Prostate gland (tissue), 2 donors: Measurements from ENCODE around the gene C16orf78. TPM values are rescaled to one million over a fixed set of nuclear protein-coding genes. Genes with fewer than 3 reads are reported as not detected.

Experiments used
- DNase-seq: peaks from one replicate; pipeline ENCODE4 v3.0.0-alpha.2; 2019; ENCODE audit warnings: low spot score
- H3K27ac ChIP-seq, 2 donors: fragments of 200-600 bp; sonication (generic); 2 replicates each; pipeline ENCODE4 v1.5.1; 2017 to 2019
- H3K27me3 ChIP-seq: fragments of 200-600 bp; sonication (generic); replicated peaks from 2 replicates; pipeline ENCODE4 v1.5.1; 2019; ENCODE audit not compliant: insufficient read depth
- H3K36me3 ChIP-seq, 2 donors: fragments of 200-600 bp; sonication (generic); 1 replicate in 1 of 2; 2 replicates in 1 of 2; pipeline versions ENCODE4 v1.5.1 to v1.8.1; 2017 to 2019
- H3K4me1 ChIP-seq: fragments of 200-600 bp; sonication (generic); replicated peaks from 2 replicates; pipeline ENCODE4 v1.5.1; 2019
- H3K4me3 ChIP-seq, 2 donors: fragments of 200-600 bp; sonication (generic); 2 replicates each; pipeline ENCODE4 v1.5.1; 2017 to 2019
- H3K9me3 ChIP-seq: fragments of 200-600 bp; sonication (generic); 2 replicates; pipeline ENCODE4 v1.5.1; 2017
- CTCF ChIP-seq, 4 experiments: fragments of 200-600 bp in 2 of 4; fragments of 450-650 bp in 2 of 4; sonication (generic) in 2 of 4; IDR thresholded peaks; 1 replicate in 3 of 4; 2 replicates in 1 of 4; pipeline ENCODE4 v1.5.1; 2016 to 2019; ENCODE audit warnings: antibody characterized with exemption in 4 of 4, mild to moderate bottlenecking in 2 of 4, moderate library complexity in 2 of 4
- POLR2A ChIP-seq: fragments of 450-650 bp; IDR thresholded peaks from one replicate; pipeline ENCODE4 v1.6.1; 2016; ENCODE audit warnings: antibody characterized with exemption, mild to moderate bottlenecking
- POLR2AphosphoS5 ChIP-seq: sonication (generic); formaldehyde crosslinking; IDR thresholded peaks from one replicate; pipeline ENCODE4 v1.6.1; 2017; ENCODE audit warnings: antibody characterized with exemption
- WGBS: methylation state at CpG from one replicate; pipeline ENCODE4 v1.1.5; 2018; 5-methylcytosine and 5-hydroxymethylcytosine counted together
- intact Hi-C: fragments of 100-400 bp; cut with DNase I; formaldehyde crosslinking; loops from one replicate; pipeline ENCODE4 v1.14.2; 2022
- total RNA-seq, 2 donors: library from RNA; depleted of rRNA; stranded (reverse); fragments of >200 nt; gene quantifications; one replicate each; pipeline ENCODE4 v1.1.0, GENCODE V29; 2016

The C16orf78 gene
- total RNA-seq, 2 donors from 2014 or later = not detected

DNA sequence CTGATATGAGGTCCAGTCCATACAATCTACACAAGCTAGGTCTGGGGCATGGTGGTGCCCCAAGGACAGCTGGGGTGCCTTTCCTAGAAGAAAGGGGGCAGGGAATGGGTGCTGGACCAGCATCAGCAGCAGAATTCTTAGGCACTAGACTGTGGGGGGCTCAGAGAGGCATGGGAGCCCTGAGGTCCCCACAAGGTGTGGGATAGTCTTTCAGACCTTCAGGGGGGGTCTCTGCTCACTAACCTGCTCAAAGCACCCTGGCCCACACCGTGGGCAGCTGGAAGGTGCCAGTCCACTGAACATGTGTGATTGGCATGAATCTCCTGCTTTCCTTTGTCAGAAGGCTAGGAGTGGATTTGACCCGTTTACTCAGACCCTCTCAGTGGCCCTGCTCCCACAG, 26.1 kb upstream of the C16orf78 start:
- no peak overlapping the region for H3K27ac ChIP-seq
- no peak for TF ChIP-seq CTCF (IDR thresholded peaks at IDR 0.05)
- TF ChIP-seq POLR2A = no peak
- TF ChIP-seq POLR2AphosphoS5 = no peak
- no peaks in the 10 kb centered on the region for H3K4me1 ChIP-seq
- no peak overlapping the region for H3K4me3 ChIP-seq
- H3K9me3 ChIP-seq = no peaks in the 10 kb centered on the region
- intact Hi-C loops = no loop called here
- peaks cover 8% of the 10 kb centered on the region for H3K27me3 ChIP-seq
- no peak for DNase-seq
- 59% methylated on average over 2 of the region's 2 CpGs for WGBS
- H3K36me3 ChIP-seq = no peaks in the 10 kb centered on the region

GRCh38 chr16:49348408-49349176, 25.0 kb upstream of the C16orf78 start:
- Histone ChIP-seq H3K27me3 (peaks cover 8% of the 10 kb centered on the region), H3K36me3 (no peaks in the 10 kb centered on the region), H3K4me3 (no peak overlapping the region), H3K4me1 (no peaks in the 10 kb centered on the region), H3K27ac (no peak overlapping the region), H3K9me3 (no peaks in the 10 kb centered on the region)
- TF ChIP-seq POLR2AphosphoS5 = no peak
- intact Hi-C loops = no loop called here
- WGBS = 41% methylated on average over 14 of the region's 14 CpGs
- DNase-seq = no peak

- Histone ChIP-seq H3K27me3 (peaks cover 8% of the 10 kb centered on the region), H3K9me3 (no peaks in the 10 kb centered on the region), H3K4me3 (no peak overlapping the region), H3K27ac (no peak overlapping the region), H3K36me3 (no peaks in the 10 kb centered on the region), H3K4me1 (no peaks in the 10 kb centered on the region)
- TF ChIP-seq POLR2AphosphoS5 (no peak), POLR2A (no peak), CTCF (IDR thresholded peaks at IDR 0.05) (no peak)
- intact Hi-C loops = loop anchor here (2.0 kb wide), 1 partner anchor 663 kb away; no protein-coding TSS in a partner anchor
- DNase-seq = no peak
- WGBS = 51% methylated on average over 20 of the region's 20 CpGs
Measured at GRCh38 chr16:49349446-49350168, 24.0 kb upstream of the C16orf78 start.

DNA sequence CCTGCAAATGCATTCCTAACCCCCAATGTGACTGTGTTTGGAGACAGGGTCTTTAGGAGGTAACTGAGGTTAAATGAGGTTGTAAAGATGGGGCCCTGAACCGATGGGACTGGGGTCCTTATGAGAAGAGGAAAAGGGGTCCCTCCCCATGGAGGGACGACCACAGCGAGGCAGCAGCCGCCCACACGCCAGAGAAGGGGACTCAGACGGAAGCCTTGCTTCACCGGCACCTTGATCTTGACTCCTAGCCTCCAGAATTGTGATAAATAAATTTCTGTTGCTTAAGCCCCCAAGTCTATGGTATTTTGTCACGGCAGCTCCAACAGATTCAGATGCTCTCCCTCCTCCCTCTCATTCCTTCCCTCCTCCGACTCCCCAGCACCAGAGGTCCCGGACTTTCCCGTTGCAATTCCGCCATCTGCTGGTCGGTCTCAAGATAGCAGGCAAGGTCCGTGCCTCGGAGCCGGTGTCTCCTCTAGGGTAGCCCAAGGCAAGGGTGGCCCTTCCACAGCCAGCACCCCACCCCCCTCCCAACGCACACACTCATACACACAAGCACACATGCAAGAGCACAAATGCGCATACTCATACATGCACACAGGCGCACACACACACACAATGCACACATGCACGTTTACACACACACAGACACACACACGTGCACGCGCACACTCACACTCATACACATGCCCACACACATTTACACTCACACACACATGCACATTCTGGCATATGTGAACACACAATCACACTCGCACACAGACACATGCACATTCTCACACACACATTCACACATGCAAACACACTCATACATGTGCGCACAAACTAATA, 23.1 kb upstream of the C16orf78 start:
- Histone ChIP-seq H3K4me3 (no peak overlapping the region), H3K36me3 (no peaks in the 10 kb centered on the region), H3K9me3 (no peaks in the 10 kb centered on the region), H3K4me1 (no peaks in the 10 kb centered on the region), H3K27me3 (peaks cover 8% of the 10 kb centered on the region), H3K27ac (no peak overlapping the region)
- intact Hi-C loops = loop anchor here (2.0 kb wide), 1 partner anchor 664 kb away; no protein-coding TSS in a partner anchor
- DNase-seq = peak; percentile 37
- TF ChIP-seq CTCF (IDR thresholded peaks at IDR 0.05) (peak; percentile 59 to 69 (median 66)), POLR2AphosphoS5 (no peak)
- 29% methylated on average over 25 of the region's 25 CpGs for WGBS

DNA sequence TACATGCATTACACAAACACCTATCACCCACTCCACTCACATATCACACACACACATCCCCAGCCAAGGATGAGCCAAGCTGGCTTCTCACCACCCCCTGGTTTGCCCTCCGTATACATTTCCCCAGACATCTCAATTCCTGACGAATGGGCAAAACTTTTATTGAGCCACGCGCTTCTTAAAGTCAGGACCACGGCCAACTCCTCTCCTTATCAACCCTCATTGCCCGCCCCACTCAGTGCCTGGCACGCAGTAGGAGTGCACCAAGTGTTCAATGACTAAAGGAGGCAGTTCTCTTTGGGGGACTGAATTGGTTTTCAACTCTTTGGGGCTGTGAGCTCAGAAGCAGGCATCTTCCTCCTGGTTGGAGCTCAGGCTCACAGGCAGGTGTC, 22.5 kb upstream of the C16orf78 start:
- no peaks in the 10 kb centered on the region for H3K9me3 ChIP-seq
- H3K36me3 ChIP-seq = no peaks in the 10 kb centered on the region
- no peak overlapping the region for H3K27ac ChIP-seq
- H3K4me1 ChIP-seq = no peaks in the 10 kb centered on the region
- peaks cover 8% of the 10 kb centered on the region for H3K27me3 ChIP-seq
- intact Hi-C loops = loop anchor here (2.0 kb wide), 1 partner anchor 664 kb away; no protein-coding TSS in a partner anchor
- DNase-seq = no peak
- TF ChIP-seq CTCF (IDR thresholded peaks at IDR 0.05) (no peak), POLR2A (no peak), POLR2AphosphoS5 (no peak)
- WGBS = 21% methylated on average over 7 of the region's 7 CpGs
- no peak overlapping the region for H3K4me3 ChIP-seq
